ENCODE results near the gene EIF4A2. TPM values are rescaled to one million over a fixed set of nuclear protein-coding genes. Genes with fewer than 3 reads are reported as not detected.
"Not testable (repeated sequence)": the region's sequence is repeated elsewhere in the genome, so short reads cannot be mapped to it uniquely, and the experiment has no call there.

EIF4A2 gene
- total and polyA plus RNA-seq, 12 donors: 221 to 791 (median 517) TPM

DNA sequence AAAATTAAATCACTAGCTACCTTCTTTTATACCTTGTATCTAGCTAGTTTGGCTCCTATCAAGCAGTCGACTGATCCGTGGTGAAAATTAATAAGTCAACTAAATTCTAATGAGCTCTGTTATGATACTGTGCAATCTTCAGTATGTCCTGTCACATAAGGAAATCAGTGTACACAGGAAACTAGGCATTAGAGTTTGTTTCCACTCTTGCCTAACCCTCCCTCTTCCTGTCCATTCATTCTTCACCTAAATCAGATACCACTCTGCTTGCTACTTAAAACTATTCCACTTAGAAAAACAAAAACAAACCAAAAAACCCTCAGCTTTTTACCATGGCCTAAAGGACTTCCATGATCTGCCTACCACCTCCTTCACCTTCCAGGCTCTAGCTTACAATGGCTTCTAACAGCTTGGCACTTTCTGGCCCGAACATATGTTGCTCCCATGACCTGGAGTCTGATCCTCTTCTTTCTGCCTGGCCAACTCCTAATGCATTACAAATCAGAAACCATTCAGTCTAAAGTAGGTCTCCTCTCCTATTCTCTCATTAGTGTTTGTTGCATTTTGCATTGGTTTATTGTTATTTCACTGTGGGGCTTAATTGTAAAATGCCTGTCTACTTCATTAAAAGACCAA is 15.0 kb downstream of the EIF4A2 start:
- Histone ChIP-seq H3K9me3 (replicated peaks in 1 of 3) (no peaks in the 10 kb centered on the region), H3K27ac (no peak overlapping the region), H3K4me1 (replicated peaks in 1 of 2) (no peaks in the 10 kb centered on the region), H3K4me3 (no peak overlapping the region), H3K27me3 (no peaks in the 10 kb centered on the region), H3K36me3 (replicated peaks in 1 of 2) (peaks cover 0 to 24% of the 10 kb centered on the region in 2 donors)
- no peak for DNase-seq
- WGBS, 4 donors: 83 to 89% (median 86%) methylated on average over 3 of the region's 3 CpGs
- intact Hi-C loops (cut with DNase I): no loop called here
- TF ChIP-seq, protein P1, sequence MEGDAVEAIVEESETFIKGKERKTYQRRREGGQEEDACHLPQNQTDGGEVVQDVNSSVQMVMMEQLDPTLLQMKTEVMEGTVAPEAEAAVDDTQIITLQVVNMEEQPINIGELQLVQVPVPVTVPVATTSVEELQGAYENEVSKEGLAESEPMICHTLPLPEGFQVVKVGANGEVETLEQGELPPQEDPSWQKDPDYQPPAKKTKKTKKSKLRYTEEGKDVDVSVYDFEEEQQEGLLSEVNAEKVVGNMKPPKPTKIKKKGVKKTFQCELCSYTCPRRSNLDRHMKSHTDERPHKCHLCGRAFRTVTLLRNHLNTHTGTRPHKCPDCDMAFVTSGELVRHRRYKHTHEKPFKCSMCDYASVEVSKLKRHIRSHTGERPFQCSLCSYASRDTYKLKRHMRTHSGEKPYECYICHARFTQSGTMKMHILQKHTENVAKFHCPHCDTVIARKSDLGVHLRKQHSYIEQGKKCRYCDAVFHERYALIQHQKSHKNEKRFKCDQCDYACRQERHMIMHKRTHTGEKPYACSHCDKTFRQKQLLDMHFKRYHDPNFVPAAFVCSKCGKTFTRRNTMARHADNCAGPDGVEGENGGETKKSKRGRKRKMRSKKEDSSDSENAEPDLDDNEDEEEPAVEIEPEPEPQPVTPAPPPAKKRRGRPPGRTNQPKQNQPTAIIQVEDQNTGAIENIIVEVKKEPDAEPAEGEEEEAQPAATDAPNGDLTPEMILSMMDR (IDR thresholded peaks at IDR 0.05): no peak
- no peak for TF ChIP-seq POLR2A (IDR thresholded peaks at IDR 0.05)

DNA sequence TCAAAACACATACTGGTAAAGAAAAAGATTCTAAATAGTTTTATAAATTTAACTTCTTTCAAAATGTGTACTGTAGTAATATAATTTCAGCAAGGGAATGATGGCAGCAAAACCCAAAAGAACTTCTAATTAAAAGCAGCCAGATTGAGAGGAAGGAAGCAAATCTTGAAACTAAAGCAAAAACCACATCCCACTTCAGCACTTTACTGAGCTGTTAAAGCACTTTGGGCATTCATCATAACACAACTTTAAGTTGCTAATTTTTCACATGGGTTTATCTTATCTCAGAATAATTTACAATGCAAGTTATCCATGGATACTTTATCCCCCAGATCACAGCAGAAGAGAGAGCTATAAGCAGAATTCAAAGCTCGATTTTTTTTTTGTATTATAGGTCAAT is 16.9 kb downstream of the EIF4A2 start:
- Histone ChIP-seq H3K4me3 (no peak overlapping the region), H3K9me3 (replicated peaks in 1 of 3) (no peaks in the 10 kb centered on the region), H3K27ac (no peak overlapping the region), H3K4me1 (replicated peaks in 1 of 2) (peaks cover 0 to under 1% of the 10 kb centered on the region in 2 donors), H3K27me3 (no peaks in the 10 kb centered on the region), H3K36me3 (replicated peaks in 1 of 2) (peaks cover 0 to 18% of the 10 kb centered on the region in 2 donors)
- no peak for TF ChIP-seq POLR2A (IDR thresholded peaks at IDR 0.05)
- TF ChIP-seq, protein P1 (IDR thresholded peaks at IDR 0.05): no peak
- intact Hi-C loops (cut with DNase I): no loop called here
- no peak for DNase-seq
- WGBS, 4 donors: 84 to 93% (median 88%) methylated on average over 1 of the region's 1 CpG

DNA sequence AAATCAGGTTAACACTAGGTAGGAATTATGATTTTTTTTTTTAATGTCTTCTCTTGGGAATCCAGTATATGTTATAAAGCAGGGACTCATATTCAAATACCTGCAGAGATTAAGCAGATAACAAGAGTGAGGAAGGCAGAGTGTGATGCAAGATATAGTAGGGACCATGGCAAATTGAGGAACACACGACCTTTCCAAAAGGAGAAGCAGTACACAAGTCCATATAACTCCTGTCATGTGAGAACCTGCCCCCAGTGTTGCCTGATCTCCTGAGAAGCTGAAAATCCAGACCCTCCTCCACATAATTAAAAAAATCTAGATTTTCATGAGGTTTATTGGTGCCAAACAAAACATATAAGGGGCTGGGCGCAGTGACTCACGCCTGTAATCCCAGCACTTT is 19.3 kb downstream of the EIF4A2 start:
- Histone ChIP-seq H3K4me1 (replicated peaks in 1 of 2) (peaks cover 0 to 11% of the 10 kb centered on the region in 2 donors), H3K4me3 (no peak overlapping the region), H3K9me3 (replicated peaks in 1 of 3) (no peaks in the 10 kb centered on the region), H3K36me3 (replicated peaks in 1 of 2) (peaks cover 0 to 8% of the 10 kb centered on the region in 2 donors), H3K27me3 (no peaks in the 10 kb centered on the region), H3K27ac (no peak overlapping the region)
- intact Hi-C loops (cut with DNase I): no loop called here
- TF ChIP-seq, protein P1 (IDR thresholded peaks at IDR 0.05): no peak
- TF ChIP-seq POLR2A (IDR thresholded peaks at IDR 0.05): no peak
- WGBS, 4 donors: 79 to 88% (median 86%) methylated on average over 3 of the region's 3 CpGs
- no peak for DNase-seq

DNA sequence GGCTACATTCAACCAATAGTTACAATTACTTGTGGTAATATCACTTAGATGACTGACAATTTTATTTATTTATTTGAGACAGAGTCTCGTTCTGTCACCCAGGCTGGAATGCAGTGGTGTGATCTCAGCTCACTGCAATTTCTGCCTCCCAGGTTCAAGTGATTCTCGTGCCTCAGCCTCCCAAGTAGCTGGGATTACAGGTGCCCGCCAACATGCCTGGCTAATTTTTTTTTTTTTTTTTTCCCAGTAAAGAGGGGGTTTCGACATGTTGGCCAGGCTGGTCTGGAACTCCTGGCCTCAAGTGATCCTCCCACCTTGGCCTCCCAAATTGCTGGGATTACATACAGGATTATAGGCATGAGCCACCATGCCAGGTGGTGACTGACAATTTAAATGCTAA is 20.1 kb downstream of the EIF4A2 start:
- H3K36me3 ChIP-seq (replicated peaks in 1 of 2); H3K9me3 ChIP-seq (replicated peaks in 1 of 3); H3K27ac ChIP-seq; intact Hi-C loops (cut with DNase I); DNase-seq; H3K4me3 ChIP-seq; H3K27me3 ChIP-seq: not testable (repeated sequence)
- H3K4me1 ChIP-seq (replicated peaks in 1 of 2): peaks cover 0 to 11% of the 10 kb centered on the region in 2 donors
- 90 to 95% (median 93%) methylated on average over 4 of the region's 4 CpGs for WGBS, 4 donors
